Measurements from ENCODE around the gene ETV6.

GRCh38 chr12:11743423-11744409 lies 94.2 kb downstream of the ETV6 start:
- TF ChIP-seq CTCF (IDR thresholded peaks at IDR 0.05), result no peak
- no peak for TF ChIP-seq POLR2A (IDR thresholded peaks at IDR 0.05)
